HCT116 (cell line): ENCODE data around the gene HOXA13. TPM values are rescaled to one million over a fixed set of nuclear protein-coding genes. Genes with fewer than 3 reads are reported as not detected.

Source experiments
- ATAC-seq: fragments of 200-7000 bp; cut with Tn5 transposase; 2 replicates; pipeline ENCODE4 v1.9.1; 2020; ENCODE audit warnings: mild to moderate bottlenecking, moderate library complexity
- BruUV-seq: library from RNA; stranded (reverse); fragments of 400-500 nt; replicated peaks from 2 replicates; lab custom pipeline; 2021; lab: Mats Ljungman, UMichigan
- CTCF ChIA-PET: fragments of 300-600 bp; sonication (Branson Sonifier 250); formaldehyde crosslinking; loops from one replicate; lab custom pipeline; 2021; ENCODE audit warnings: antibody characterized with exemption; lab: Charles Lee
- POLR2A ChIA-PET: fragments of 300-600, 350-600 bp; sonication (Branson Sonifier 250); formaldehyde crosslinking; loops from one replicate; lab custom pipeline; 2021; ENCODE audit warnings: antibody characterized with exemption; lab: Charles Lee
- RAD21 ChIA-PET, 2 experiments: fragments of 300-600 bp; sonication (Branson Sonifier 250); formaldehyde crosslinking; loops; one replicate each; lab custom pipeline; 2023; ENCODE audit warnings: low total read pairs in 2 of 2; ENCODE audit not compliant: uncharacterized antibody in 2 of 2, unreplicated experiment in 2 of 2, low non-redundant PET in 1 of 2; lab: Charles Lee
- DNase-seq: peaks from one replicate; pipeline ENCODE4 v3.0.0-alpha.2; 2010; ENCODE audit warnings: low read depth, low spot score
- H2AFZ ChIP-seq: fragments of 200-600 bp; shearing (Covaris generic), sonication (generic); 2 replicates; pipeline ENCODE4 v1.6.1; 2017; ENCODE audit warnings: low read depth, mixed run types, mixed read lengths, antibody characterized with exemption, low read length; ENCODE audit not compliant: poor library complexity, severe bottlenecking
- H3K27ac ChIP-seq: 2 replicates; pipeline ENCODE4 v1.5.1; 2012; ENCODE audit warnings: low read depth, low read length
- H3K27me3 ChIP-seq: fragments of 200-600 bp; sonication (generic); 2 replicates; pipeline ENCODE4 v1.6.1; 2016; ENCODE audit warnings: mixed run types, low read length, mixed read lengths; ENCODE audit not compliant: insufficient read depth
- H3K36me3 ChIP-seq, 2 experiments: fragments of 200-500 bp in 1 of 2; fragments of 200-600 bp in 1 of 2; sonication (Bioruptor generic) in 1 of 2; sonication (generic) in 1 of 2; 2 replicates each; pipeline versions ENCODE4 v1.5.1 to v1.6.1; 2014 to 2016; ENCODE audit warnings: low read length in 2 of 2, inconsistent platforms in 1 of 2, mixed read lengths in 1 of 2, mixed run types in 1 of 2; ENCODE audit not compliant: insufficient read depth in 2 of 2, control insufficient read depth in 1 of 2
- H3K4me1 ChIP-seq, 2 experiments: fragments of 200-600 bp in 1 of 2; sonication (generic) in 1 of 2; 2 replicates each; pipeline versions ENCODE4 v1.5.1 to v1.6.1; 2012 to 2017; ENCODE audit warnings: low read length in 2 of 2, inconsistent platforms in 1 of 2, mild to moderate bottlenecking in 1 of 2, mixed read lengths in 1 of 2, mixed run types in 1 of 2, moderate library complexity in 1 of 2; ENCODE audit not compliant: insufficient read depth in 2 of 2, control insufficient read depth in 1 of 2
- H3K4me2 ChIP-seq: fragments of 200-600 bp; sonication (generic); 2 replicates; pipeline ENCODE4 v1.6.1; 2017; ENCODE audit warnings: mixed run types, low read length, mixed read lengths
- H3K4me3 ChIP-seq, 2 experiments: fragments of 200-600 bp in 1 of 2; sonication (generic) in 1 of 2; replicated peaks in 1 of 2; 2 replicates each; pipeline ENCODE4 v1.5.1; 2011 to 2016; ENCODE audit warnings: low read length in 2 of 2, control low read depth in 1 of 2, low read depth in 1 of 2, mild to moderate bottlenecking in 1 of 2, mixed read lengths in 1 of 2, mixed run types in 1 of 2
- H3K79me2 ChIP-seq: fragments of 200-600 bp; sonication (generic); 2 replicates; pipeline ENCODE4 v1.6.1; 2017; ENCODE audit warnings: mild to moderate bottlenecking, mixed run types, low read length, moderate library complexity, mixed read lengths; ENCODE audit not compliant: insufficient read depth
- H3K9ac ChIP-seq: fragments of 200-600 bp; sonication (generic); 2 replicates; pipeline ENCODE4 v1.6.1; 2016; ENCODE audit warnings: low read length, mixed read lengths
- H3K9me2 ChIP-seq: fragments of 200-600 bp; sonication (generic), shearing (Covaris generic); 2 replicates; pipeline ENCODE4 v1.6.1; 2017; ENCODE audit warnings: mixed run types, mild to moderate bottlenecking, moderate library complexity; ENCODE audit not compliant: insufficient read depth
- H3K9me3 ChIP-seq, 2 experiments: fragments of 200-500 bp in 1 of 2; fragments of 200-600 bp in 1 of 2; sonication (Bioruptor generic) in 1 of 2; sonication (generic) in 1 of 2; 2 replicates each; pipeline ENCODE4 v1.6.1; 2014 to 2017; ENCODE audit warnings: low read length in 2 of 2, mixed read lengths in 2 of 2, inconsistent platforms in 1 of 2, low read depth in 1 of 2, mild to moderate bottlenecking in 1 of 2, mixed run types in 1 of 2, moderate library complexity in 1 of 2; ENCODE audit not compliant: control insufficient read depth in 1 of 2, insufficient read depth in 1 of 2
- H4K20me1 ChIP-seq: fragments of 200-600 bp; sonication (generic), shearing (Covaris generic); 2 replicates; pipeline ENCODE4 v1.6.1; 2017; ENCODE audit warnings: mixed run types, mild to moderate bottlenecking, moderate library complexity; ENCODE audit not compliant: insufficient read depth
- ATF3 ChIP-seq: IDR thresholded peaks from 2 replicates; pipeline ENCODE4 v1.6.1; 2012
- CBX3 ChIP-seq: IDR thresholded peaks from 2 replicates; pipeline ENCODE4 v1.6.1; 2012; ENCODE audit warnings: low read depth
- CEBPB ChIP-seq: IDR thresholded peaks from 2 replicates; pipeline ENCODE4 v1.6.1; 2012; ENCODE audit warnings: low read depth
- EGR1 ChIP-seq: IDR thresholded peaks from 2 replicates; pipeline ENCODE4 v1.6.1; 2012; ENCODE audit warnings: low read depth
- ELF1 ChIP-seq: IDR thresholded peaks from 2 replicates; pipeline ENCODE4 v1.6.1; 2012; ENCODE audit warnings: low read depth, borderline replicate concordance
- EZH2 ChIP-seq: fragments of 200-600 bp; sonication (generic); IDR thresholded peaks from 2 replicates; pipeline ENCODE4 v1.6.1; 2017; ENCODE audit warnings: antibody characterized with exemption, mixed run types
- EZH2phosphoT487 ChIP-seq: fragments of 200-600 bp; IDR thresholded peaks from 2 replicates; pipeline ENCODE4 v1.6.1; 2018; ENCODE audit warnings: antibody characterized with exemption, borderline replicate concordance
- FOSL1 ChIP-seq: IDR thresholded peaks from 2 replicates; pipeline ENCODE4 v1.6.1; 2012; ENCODE audit warnings: low read depth
- JUND ChIP-seq: IDR thresholded peaks from 2 replicates; pipeline ENCODE4 v1.6.1; 2012
- MAX ChIP-seq: IDR thresholded peaks from 2 replicates; pipeline ENCODE4 v1.6.1; 2012
- POLR2A ChIP-seq: IDR thresholded peaks from 2 replicates; pipeline ENCODE4 v1.7.0; 2011; ENCODE audit warnings: borderline replicate concordance; ENCODE audit not compliant: insufficient read depth, insufficient read length; ENCODE audit errors: extremely low read depth
- POLR2AphosphoS5 ChIP-seq: IDR thresholded peaks from 2 replicates; pipeline ENCODE4 v1.6.1; 2011; ENCODE audit warnings: mild to moderate bottlenecking, low read depth, low read length, moderate library complexity
- REST ChIP-seq: IDR thresholded peaks from 2 replicates; pipeline ENCODE4 v1.6.1; 2012; ENCODE audit warnings: low read depth
- SIN3A ChIP-seq: IDR thresholded peaks from 2 replicates; pipeline ENCODE4 v1.6.1; 2012; ENCODE audit warnings: low read depth
- SP1 ChIP-seq: IDR thresholded peaks from 2 replicates; pipeline ENCODE4 v1.6.1; 2012; ENCODE audit warnings: low read depth
- SRF ChIP-seq: IDR thresholded peaks from 2 replicates; pipeline ENCODE4 v1.6.1; 2012; ENCODE audit warnings: low read depth
- ZFX ChIP-seq: fragments of 450-650 bp; IDR thresholded peaks from 2 replicates; pipeline ENCODE4 v1.6.1; 2017
- intact Hi-C: fragments of 100-400 bp; cut with micrococcal nuclease; formaldehyde crosslinking; loops from 2 replicates; pipeline ENCODE4 v1.10.0; 2022
- total RNA-seq: library from RNA; stranded (reverse); gene quantifications from one replicate; pipeline ENCODE4 v1.2.1, GENCODE V29; 2021; ENCODE audit not compliant: unreplicated experiment
- TF ChIP-seq, protein P1 (sequence below), 3 experiments: fragments of 200-600 bp in 1 of 3; sonication (generic) in 1 of 3; IDR thresholded peaks in 2 of 3; conservative IDR thresholded peaks in 1 of 3; 2 replicates each; pipeline ENCODE4 v1.5.1; 2012 to 2017; ENCODE audit warnings: low read depth in 2 of 3, low read length in 2 of 3, antibody characterized with exemption in 1 of 3, borderline replicate concordance in 1 of 3, control low read depth in 1 of 3, mild to moderate bottlenecking in 1 of 3, mixed read lengths in 1 of 3, mixed run types in 1 of 3, moderate library complexity in 1 of 3; ENCODE audit not compliant: insufficient read depth in 1 of 3

Gene HOXA13
- total RNA-seq, 1 experiment from 2014 or later = 3.6 TPM

DNA sequence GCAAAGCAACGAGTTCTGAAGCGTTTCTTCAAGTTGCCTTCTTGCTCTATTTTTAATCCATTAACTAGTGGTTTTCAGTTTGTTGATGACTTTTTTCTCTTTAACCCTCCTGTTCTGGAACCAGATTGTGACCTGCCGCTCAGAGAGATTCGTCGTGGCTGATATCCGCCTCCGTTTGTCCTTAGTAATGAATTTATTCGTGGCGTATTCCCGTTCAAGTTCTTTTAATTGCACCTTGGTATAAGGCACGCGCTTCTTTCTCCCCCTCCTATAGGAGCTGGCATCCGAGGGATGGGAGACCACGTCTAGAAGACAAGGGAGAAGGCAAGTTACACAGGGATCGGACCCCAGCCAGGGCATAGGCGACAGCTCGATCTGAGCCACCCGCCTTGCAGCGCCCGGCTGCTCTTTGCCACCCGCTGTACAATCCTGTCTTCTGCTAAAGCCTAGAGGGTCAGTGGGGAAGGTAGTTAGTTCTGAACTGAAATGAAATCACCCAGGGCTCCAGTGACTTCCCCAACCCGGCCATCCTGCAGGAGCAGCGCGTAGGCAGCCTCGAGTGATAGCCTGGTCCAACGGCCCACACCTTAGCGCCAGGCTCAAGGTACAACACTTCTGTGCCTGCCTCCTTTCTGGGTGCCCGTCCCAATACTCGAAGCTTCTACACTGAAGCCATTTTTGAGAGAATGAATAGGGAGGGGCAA lies 1.6 kb downstream of the HOXA13 start (continued):
- TF ChIP-seq EZH2 (no peak), ELF1 (no peak), SIN3A (no peak)
- TF ChIP-seq, all 23 proteins: peak for 0

DNA sequence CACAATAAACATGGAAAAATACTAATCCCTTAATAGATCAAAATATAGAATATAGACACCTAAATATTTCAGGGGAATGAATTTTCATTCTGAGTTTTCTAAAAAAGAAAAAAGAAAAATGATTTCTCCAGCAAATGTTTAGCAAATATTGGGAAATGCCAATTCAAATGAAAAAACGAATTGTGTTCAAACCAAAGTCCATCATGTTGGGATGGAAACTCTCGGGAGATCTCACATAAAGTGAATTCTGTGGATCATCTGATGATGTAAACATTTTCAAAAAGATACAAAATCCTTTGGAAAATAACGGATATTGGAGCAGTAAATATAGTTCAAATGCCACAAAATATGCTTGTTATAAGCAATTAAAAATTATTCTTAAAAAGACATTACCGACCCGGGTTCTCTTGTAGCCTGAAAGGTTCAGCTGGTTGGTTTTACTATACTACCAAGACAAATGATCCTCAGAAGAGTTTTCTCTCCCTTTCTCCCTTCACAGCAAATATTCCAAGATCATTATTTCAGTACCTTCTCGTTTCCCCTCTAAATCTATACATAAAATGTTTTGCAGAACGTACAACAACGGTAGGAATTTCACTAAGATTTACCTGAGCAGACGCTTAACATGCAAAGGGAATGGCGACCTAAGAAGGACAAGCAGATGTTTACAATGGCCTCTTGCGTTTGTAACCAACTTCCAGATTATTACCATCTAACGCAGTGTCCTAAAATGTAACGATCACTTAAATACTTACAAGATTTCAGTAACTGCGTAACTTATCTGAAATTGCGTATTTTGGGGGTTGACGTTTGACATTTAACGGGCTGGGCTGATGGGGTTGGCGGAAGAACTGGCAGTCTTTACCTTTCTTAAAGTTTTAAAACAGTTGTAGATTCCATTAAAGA lies 2.5 kb downstream of the HOXA13 start:
- DNase-seq (no peak), ATAC-seq (no peak)
- Histone ChIP-seq H4K20me1 (no peaks in the 10 kb centered on the region), H3K9me3 (no peaks in the 10 kb centered on the region), H3K4me1 (peaks cover 0 to 24% of the 10 kb centered on the region in 2 experiments; a peak in 3 of 4 replicates), H2AFZ (no peak overlapping the region), H3K9me2 (no peaks in the 10 kb centered on the region), H3K36me3 (no peaks in the 10 kb centered on the region), H3K4me3 (no peak overlapping the region), H3K27ac (no peak overlapping the region), H3K9ac (no peak overlapping the region), H3K79me2 (no peaks in the 10 kb centered on the region), H3K4me2 (no peak overlapping the region), H3K27me3 (no peaks in the 10 kb centered on the region)
- TSS peak; percentile 41 for BruUV-seq
- ChIA-PET POLR2A (no interaction called here), CTCF (interaction anchor here (1.0 to 2.6 kb wide), 3 partner anchors 18 to 822 kb away, joined by 3 to 11 read pairs (median 3); no protein-coding TSS in a partner anchor), RAD21 (no interaction called here)
- intact Hi-C loops = loop anchor here (2.0 to 10.0 kb wide), 5 partner anchors 407 to 1427 kb away; partner anchors contain the start of gene TAX1BP1
- TF ChIP-seq, protein P1, sequence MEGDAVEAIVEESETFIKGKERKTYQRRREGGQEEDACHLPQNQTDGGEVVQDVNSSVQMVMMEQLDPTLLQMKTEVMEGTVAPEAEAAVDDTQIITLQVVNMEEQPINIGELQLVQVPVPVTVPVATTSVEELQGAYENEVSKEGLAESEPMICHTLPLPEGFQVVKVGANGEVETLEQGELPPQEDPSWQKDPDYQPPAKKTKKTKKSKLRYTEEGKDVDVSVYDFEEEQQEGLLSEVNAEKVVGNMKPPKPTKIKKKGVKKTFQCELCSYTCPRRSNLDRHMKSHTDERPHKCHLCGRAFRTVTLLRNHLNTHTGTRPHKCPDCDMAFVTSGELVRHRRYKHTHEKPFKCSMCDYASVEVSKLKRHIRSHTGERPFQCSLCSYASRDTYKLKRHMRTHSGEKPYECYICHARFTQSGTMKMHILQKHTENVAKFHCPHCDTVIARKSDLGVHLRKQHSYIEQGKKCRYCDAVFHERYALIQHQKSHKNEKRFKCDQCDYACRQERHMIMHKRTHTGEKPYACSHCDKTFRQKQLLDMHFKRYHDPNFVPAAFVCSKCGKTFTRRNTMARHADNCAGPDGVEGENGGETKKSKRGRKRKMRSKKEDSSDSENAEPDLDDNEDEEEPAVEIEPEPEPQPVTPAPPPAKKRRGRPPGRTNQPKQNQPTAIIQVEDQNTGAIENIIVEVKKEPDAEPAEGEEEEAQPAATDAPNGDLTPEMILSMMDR (IDR thresholded peaks at IDR 0.05 in 2 of 3, conservative IDR thresholded peaks at IDR 0.05 in 1 of 3; ENCODE audit: borderline replicate concordance in 1 of 3, insufficient read depth in 1 of 3, low read depth in 2 of 3, low read length in 2 of 3) = no peak
- TF ChIP-seq ATF3 (no peak), CEBPB (no peak), MAX (no peak), SRF (no peak), FOSL1 (no peak), REST (no peak), ZFX (no peak), POLR2AphosphoS5 (no peak), CBX3 (no peak), POLR2A (no peak), SP1 (no peak), EZH2phosphoT487 (no peak), JUND (no peak), EZH2 (no peak), EGR1 (no peak)
